Effector CD8-positive, alpha-beta T cell (primary cell): ENCODE measurements around the gene TMPRSS9.
A peak's percentile ranks its signal among the peaks of the same experiment; 100 is the strongest.

Source experiments
- DNase-seq: peaks from one replicate; lab custom pipeline; 2025; lab: John Stamatoyannopoulos, UW
- total RNA-seq, 4 experiments: gene quantifications; one replicate each; lab custom pipeline; 2026; lab: John Stamatoyannopoulos, UW

TMPRSS9 gene
- total RNA-seq = 0 to 0.36 (median 0.23) reads per million in 4 experiments

- DNase-seq = no peak
Observed at GRCh38 chr19:2359992-2360685, at the start of gene TMPRSS9. Gene TMPRSS9, plus strand, starts transcription at chr19:2360265. Its CDS starts 29,521 bp downstream, at chr19:2389786.

GRCh38 chr19:2311093-2311492 is 49.0 kb upstream of the TMPRSS9 start:
- no peak for DNase-seq

GRCh38 chr19:2312820-2313501 is 47.1 kb upstream of the TMPRSS9 start:
- no peak for DNase-seq

DNA sequence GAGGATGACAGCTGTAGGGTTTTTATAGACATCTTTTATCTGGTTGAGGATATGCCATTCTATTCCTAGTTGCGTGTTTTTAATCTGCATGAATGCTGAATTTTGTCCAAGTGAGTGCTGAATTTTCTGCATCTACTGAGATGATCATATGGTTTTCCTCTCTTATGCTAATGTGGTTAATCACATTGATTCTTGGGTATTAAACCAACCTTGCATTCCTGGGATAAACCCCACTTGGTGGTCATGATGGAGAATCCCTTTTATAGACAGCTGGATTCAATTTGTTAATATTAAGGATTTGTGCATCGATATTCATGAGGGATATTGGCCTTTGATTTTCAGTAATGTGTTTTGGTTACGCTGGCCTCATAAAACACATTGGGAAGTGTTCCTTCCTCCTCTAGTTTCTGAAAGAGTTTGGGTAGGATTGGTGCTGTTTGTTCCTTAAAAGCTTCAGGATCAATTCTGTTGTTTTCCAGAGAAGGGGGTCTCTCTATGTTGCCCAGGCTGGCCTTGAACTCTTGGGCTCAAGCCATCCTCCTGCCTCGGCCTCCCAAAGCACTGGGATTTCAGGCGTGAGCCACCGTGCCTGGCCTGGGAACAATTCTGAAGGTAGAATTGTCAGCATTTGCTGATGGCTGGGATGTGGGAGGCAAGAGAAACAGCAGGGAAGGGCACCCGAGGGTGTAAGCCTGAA is 44.8 kb upstream of the TMPRSS9 start:
- no peak for DNase-seq

GRCh38 chr19:2315818-2316353 is 44.2 kb upstream of the TMPRSS9 start:
- DNase-seq = no peak

DNA sequence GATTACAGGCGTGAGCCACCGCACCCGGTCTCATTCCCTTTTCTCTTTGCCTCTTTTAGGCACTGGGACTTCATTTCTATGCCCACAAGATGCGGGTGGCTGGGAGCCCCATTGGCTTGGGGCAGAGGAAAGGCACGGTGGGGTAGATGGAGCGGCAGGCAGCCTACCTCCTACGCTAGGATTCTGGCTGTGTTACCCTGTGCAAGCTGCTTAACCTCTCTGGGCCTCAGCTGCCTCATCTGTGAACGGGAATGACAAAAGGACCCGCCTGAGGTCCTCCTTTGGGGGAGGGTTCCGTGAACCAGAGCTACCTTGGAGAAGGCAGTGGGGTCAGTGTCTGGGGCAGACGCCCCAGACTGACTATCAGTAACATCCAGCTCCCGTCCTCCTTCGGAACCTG is 42.8 kb upstream of the TMPRSS9 start:
- no peak for DNase-seq

- no peak for DNase-seq
Observed at GRCh38 chr19:2317756-2318155, 42.3 kb upstream of the TMPRSS9 start.

DNA sequence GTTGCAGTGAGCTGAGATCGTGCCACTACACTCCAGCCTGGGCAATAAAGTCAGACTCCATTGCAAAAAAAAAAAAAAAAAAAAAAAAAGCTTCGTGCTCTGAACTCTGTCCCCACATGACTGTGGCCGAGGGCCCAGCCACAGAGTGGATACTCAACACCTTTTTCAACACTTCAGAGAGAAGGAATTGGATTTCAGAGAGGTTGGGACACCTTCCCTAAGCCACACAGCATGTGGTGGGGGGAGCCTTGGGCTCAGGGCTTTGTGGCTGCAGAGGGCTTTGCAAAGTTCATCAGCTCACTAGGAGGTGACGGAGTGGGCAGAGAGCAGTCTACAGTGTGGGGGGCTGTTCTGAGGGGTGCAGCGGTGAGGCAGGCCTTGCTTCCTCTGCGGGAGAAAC is 41.1 kb upstream of the TMPRSS9 start:
- no peak for DNase-seq

DNA sequence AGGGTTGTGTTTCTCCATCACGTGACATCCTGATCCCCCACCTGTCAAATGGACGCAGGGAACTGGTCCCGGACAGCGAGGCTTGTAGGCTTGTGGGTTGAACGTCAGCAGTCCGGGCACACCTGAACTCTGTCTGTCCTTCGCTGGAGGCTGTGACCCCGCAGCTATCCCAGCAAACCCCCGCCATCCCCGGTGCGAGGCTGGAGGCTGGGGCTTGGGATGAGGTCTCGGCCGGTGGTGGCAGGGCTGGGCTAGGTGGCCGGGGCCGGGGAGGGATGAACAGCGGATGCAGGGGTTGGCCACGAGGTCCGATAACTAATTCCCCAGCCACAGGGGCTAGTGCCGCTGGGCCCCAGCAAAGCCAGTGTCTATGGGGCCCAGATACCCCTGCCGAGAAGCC is 40.5 kb upstream of the TMPRSS9 start:
- no peak for DNase-seq

DNA sequence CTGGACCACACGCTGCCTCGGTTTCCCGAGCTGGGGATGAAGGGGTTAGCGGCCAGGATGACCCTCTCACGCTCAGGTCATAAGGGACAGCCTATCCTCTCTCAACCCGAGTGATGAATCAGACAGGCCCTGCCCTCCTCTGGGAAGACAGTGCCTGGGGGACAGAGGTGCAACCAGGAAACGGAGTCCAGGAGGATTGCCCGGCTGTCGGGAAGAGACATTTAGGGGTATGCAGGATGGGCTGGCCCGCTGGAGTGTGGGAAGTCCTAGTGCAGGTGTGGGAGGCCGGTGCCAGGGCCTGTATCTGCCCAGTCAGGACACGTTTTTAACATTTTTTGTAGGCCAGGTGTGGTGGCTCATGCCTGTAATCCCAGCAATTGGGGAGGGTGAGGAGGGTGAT is 40.0 kb upstream of the TMPRSS9 start:
- no peak for DNase-seq

DNA sequence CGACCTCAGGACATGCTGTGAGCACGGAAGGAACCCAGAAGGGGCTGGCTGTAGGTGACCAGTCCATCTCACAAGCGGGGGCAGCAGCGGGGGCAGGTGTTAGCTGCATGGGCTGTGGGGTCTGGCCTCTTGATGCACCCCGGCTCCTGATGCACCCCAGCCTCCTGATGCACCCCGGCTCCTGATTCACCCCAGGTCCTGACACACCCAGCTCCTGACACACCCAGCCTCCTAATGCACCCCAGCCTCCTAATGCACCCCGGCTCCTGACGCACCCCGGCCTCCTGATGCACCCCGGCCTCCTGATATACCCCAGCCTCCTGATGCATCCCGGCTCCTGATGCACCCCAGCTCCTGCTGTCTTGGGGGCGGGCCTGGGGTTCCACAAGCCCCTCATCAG is 39.1 kb upstream of the TMPRSS9 start:
- no peak for DNase-seq

GRCh38 chr19:2321565-2322283 is 38.3 kb upstream of the TMPRSS9 start:
- no peak for DNase-seq

- DNase-seq = no peak
Observed at GRCh38 chr19:2323707-2324106, 36.4 kb upstream of the TMPRSS9 start.

- no peak for DNase-seq
Observed at GRCh38 chr19:2324220-2324948, 35.7 kb upstream of the TMPRSS9 start.

GRCh38 chr19:2325281-2326046 is 34.6 kb upstream of the TMPRSS9 start:
- no peak for DNase-seq

GRCh38 chr19:2326699-2327360 is 33.2 kb upstream of the TMPRSS9 start:
- no peak for DNase-seq

DNA sequence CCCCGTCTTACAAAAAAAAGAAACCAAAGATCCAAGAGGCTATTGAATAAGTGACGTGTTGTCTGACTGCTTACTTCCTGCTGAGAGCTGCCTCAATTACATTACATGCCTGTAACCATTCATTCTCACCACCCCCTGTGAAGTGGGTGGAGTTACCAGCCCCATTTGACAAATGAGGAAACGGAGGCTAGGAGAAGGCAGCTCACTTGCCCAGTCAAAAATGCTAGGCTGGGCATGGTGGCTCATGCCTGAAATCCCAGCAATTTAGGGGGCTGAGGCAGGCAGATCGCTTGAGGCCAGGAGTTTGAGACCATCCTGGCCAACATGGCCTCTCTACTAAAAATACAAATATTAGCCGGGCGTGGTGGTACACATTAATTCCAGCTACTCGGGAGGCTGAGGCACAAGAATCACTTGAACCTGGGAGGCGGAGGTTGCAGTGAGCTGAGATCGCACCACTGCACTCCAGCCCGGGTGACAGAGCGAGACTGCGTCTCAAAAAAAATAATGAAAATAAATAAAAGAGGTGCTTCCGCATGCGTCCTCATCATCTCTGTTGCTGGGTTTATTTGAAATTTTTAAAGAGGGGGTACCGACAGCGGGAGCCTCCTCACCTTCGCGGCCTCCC is 32.2 kb upstream of the TMPRSS9 start:
- DNase-seq = no peak

DNA sequence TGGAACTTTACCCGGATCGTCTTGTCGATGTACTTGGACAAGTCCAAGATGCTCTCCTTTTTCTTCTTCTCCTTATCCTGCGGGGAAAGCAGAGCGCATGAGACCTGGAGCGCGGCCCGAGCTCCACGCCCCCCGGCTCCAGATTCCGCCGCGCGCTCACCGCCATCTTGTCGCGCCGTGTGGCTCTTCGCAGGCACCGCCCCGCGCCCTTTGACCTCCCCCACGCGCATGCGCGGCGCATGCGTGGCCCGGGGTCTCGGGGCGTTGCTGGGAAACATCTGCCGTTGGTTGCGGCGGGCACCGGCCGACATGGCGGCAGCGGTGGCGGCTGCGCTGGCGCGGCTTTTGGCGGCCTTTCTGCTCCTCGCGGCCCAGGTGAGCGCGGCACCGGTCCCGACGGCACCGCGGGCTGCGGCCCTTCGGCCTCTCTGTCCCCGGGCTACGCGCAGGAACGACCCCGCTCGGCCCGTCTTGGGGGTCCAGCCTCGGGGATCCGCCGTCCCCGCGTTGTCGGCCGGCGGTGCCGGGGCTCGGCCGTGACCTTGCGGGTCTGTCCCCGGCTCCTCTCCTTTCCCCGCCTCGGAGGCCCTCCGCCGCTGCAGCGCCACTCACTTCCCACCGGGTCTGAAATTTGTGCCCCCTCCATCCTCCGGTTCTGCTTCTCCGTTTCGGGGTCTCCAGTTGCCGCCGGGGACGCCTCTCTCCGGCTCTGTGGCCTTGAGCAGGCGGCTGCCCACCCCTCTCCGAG is 31.5 kb upstream of the TMPRSS9 start, which contains the start of the genes LSM7 and SPPL2B:
TSS of gene LSM7 (minus strand) at position 186 of the 748 bp plus-strand sequence. CDS start at position 166, 20 bp downstream.
TSS of gene SPPL2B (plus strand) at position 284 of the 748 bp plus-strand sequence. CDS start at position 310, 26 bp downstream.
- peak; percentile 91 for DNase-seq

GRCh38 chr19:2329149-2329478 is 31.0 kb upstream of the TMPRSS9 start:
- DNase-seq = no peak
